Globus pallidus (tissue), 1 donor: ENCODE measurements around the gene TIMMDC1.
A peak's percentile ranks its signal among the peaks of the same experiment; 100 is the strongest.
"Not testable (repeated sequence)": the region's sequence is repeated elsewhere in the genome, so short reads cannot be mapped to it uniquely, and the experiment has no call there.

ENCODE experiments used
- DNase-seq: peaks from one replicate; pipeline ENCODE4 v3.0.0-alpha.2; 2015; ENCODE audit warnings: low spot score

The TIMMDC1 gene

DNA sequence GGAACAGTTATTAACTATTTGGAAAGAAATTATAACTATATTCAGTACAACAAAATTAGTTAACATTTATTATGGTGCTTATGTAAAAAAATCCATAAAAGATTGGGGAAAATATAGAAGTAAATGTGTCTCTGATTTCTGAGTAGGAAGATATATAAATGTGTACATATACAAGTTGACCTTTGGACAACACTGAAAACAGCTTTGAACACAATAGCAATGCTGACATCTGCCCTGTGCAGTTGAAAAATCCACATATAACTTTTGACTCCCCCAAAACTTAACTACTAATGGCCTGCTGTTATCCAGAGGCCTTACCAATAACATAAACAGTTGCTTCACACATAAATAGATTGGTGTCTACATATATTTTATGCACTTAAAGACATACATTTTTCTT, 12.3 kb downstream of the TIMMDC1 start:
- no peak for DNase-seq

- no peak for DNase-seq
Measured at GRCh38 chr3:119514637-119515036, 16.3 kb downstream of the TIMMDC1 start.

DNA sequence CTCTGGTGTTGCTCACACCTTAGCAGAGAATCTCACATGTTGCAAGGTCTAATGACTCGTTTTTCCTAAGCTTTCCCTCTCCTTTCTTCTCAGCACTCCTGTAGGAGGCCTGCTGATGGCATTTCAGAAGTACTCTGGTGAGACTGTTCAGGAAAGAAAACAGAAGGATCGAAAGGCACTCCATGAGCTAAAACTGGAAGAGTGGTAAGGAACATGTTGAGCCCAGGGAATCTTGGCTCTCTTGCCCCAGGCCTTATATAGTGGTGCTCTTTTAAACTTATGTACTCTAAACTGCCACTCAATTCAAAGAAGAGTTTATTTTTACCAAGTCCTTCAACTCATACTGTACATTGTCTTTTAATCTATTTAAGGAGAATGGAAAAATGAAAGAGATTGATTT, 18.8 kb downstream of the TIMMDC1 start:
- DNase-seq: no peak

DNA sequence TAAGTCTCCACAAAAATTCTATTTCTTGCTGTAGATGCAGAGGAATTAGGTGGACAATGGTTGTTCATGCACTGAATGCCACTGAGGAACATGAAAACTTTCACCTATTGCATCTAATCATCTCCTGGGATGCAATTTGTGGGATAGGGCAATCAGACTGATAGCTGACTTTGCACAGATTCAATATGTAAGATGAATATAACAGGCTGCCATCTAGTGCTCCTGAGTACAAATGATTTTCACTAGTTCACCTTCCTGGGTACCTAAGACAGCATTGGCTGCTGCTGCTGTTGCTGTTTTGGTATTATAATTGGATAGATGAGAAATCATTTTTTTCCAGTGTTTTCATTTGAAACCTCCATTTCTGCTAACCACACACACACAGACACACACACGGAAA, 19.7 kb downstream of the TIMMDC1 start:
- no peak for DNase-seq

GRCh38 chr3:119524931-119525662, 26.8 kb downstream of the TIMMDC1 start:
- DNase-seq: no peak

- no peak for DNase-seq
Measured at GRCh38 chr3:119527714-119528113, 29.4 kb downstream of the TIMMDC1 start.

GRCh38 chr3:119529883-119530282, 31.5 kb downstream of the TIMMDC1 start:
- no peak for DNase-seq

DNA sequence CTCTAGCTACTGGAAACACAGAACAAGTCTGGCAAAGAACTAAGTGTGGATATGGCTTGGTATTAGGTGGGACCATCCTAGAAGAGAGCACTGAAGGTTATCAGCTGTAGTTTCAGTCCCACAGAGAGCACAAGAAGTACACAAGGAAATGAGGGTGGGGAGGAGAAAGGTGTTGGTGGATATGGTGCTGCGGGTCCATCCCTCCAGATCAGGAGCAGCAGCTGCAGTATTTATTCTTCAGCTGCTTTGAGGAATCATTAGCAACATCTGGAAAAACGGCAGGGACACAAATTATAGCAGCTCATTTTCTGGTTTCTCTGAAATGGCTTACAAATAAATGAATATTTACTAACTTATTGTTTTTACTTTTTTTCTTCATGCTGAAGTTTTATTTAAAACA, 32.1 kb downstream of the TIMMDC1 start:
- no peak for DNase-seq

DNA sequence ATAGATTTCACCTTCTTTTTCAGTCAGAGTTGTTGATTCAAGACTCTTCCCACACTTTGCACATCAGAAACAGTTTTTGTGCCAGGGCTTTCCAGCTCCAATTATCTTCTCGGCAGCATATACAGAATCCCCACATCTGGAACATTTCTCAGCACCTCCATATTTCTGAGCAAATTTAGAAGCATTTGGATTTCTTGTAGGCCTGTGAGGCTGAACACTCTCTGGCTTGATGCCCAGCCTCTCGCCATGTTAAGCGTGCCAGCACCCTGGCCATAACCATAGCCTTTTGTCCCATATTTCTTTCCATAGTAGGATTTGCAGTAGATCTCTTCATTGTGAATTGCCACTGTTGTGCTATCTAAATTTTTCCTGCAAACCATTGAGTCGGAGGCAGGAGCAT, 32.8 kb downstream of the TIMMDC1 start:
- DNase-seq: no peak

DNA sequence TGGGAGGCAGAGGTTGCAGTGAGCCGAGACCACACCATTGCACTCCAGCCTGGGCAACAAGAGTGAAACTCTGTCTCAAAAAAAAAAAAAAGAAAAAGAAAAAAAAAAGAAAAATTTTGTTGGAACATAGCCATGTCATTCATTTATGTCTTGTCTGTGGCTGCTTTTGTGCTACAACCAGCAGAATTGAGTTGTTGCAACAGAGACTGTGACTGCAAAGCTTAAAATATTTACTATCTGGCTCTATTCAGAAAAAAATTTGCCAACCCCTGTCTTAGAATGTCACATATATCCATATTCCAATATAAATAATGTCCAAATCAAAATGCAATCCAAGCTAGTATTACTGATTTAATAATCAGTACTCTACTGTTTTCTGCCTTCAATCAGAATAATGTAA, 35.9 kb downstream of the TIMMDC1 start:
- no peak for DNase-seq

GRCh38 chr3:119536757-119537156, 38.4 kb downstream of the TIMMDC1 start:
- no peak for DNase-seq

DNA sequence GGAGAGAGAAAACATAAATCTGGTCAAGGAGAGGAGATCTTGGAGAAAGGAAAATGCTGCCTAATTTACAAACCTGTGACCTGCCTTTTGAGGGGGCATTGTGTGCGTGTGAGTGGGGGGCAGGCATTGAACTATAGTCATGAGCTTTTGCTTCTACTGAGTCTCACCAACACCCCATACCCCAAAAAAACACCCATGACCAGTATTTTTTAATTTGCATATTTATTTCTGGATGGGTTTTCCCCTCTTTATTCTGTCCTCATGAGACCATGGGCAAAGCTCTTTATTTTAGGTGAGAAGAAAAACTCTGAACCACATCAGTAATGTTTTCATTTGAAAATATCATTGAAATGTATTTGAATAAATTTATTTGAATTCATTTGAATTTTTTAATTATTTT, 40.4 kb downstream of the TIMMDC1 start:
- DNase-seq: no peak

- DNase-seq: no peak
Measured at GRCh38 chr3:119541547-119541946, 43.2 kb downstream of the TIMMDC1 start.

- no peak for DNase-seq
Measured at GRCh38 chr3:119542168-119542767, 43.9 kb downstream of the TIMMDC1 start.

DNA sequence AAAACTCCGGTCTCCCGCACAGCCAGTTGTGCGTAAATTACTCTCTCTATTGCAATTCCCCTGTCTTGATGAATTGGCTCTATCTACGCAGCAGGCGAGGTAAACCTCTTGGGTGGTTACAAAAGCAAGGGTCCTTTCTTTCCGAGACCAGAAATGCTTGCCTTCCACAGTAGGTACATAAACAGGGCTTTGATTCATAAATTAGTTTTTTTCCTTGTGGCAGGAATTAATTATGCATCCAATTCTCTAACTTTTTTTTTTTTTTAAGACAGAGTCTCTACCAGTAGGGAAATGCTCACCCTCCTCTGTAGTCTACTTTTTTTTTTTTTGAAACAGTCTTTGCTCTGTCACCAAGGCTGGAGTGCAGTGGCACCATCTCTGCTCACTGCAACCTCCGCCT, 44.8 kb downstream of the TIMMDC1 start:
- DNase-seq: no peak

- DNase-seq: no peak
Measured at GRCh38 chr3:119547227-119547626, 48.9 kb downstream of the TIMMDC1 start.

DNA sequence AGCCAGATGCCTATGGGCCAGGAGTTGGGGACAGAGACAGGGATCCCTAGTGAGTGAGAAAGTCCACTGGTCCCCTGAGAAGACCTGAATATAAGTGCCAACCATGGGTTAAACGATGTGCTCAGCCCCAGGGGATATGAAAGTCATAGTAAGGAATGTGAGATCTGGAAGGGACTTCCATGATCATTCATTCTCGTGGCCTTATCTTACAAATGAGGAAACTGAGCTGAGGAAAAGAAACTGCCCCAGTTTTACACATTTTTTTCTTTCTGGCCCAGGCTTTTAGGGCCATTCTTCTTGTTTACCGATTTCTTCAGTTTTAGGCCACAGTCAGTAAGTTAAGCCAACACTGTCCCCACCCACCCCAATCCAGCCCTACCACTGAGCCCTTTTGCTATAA, 50.0 kb downstream of the TIMMDC1 start:
- DNase-seq: no peak

- DNase-seq: no peak
Measured at GRCh38 chr3:119550192-119550910, 52.0 kb downstream of the TIMMDC1 start.

- DNase-seq: no peak
Measured at GRCh38 chr3:119551598-119551997, 53.3 kb downstream of the TIMMDC1 start.

- DNase-seq: not testable (repeated sequence)
Measured at GRCh38 chr3:119552928-119553327, 54.6 kb downstream of the TIMMDC1 start.

DNA sequence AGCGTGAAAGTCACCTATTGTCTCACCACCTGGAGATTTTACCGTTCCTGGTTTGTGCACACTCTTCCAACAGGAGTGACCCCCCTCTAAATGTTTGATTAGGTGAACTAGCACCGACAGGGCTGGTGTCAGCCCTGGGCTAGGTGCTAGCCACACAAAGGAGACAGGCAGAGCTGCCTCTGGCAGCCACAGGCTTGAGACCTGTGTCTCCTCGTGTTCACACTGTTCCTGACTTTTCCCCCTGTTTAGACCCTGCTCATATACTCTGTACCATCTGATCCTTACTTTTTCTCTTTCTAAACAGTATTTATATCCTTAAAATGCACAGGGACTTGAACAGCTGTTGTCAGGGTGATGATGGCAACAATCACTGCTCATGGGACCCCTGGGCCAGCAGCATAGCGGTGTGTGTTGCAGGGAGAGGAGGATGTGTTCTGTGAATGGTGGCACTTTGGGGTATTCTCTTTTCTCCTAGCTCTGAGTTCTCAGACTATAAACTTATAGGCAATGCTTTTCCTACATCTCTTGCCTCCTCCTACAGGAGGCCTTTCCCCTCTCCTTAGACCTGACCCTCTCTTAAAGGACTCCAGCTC, 55.6 kb downstream of the TIMMDC1 start:
- no peak for DNase-seq

DNA sequence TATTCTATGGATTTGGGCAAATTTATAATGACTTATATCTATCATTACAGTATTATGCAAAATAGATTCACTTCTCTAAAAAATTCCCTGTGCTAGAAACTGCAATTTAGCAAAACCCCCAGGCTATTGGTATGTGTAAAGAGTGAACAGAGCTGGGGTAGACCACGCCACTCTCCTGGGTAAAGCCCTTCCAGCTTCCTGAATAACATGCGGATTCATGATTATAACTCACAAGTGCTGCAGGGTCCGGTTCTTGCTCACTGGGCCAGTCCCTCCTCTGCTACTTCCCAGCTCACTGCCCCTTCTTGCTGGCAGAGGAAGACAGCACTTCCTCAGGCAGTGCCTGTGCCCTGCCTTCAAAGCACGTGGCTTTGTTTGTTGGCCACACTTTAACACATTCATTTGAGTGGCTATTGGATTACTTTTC, 57.0 kb downstream of the TIMMDC1 start:
- DNase-seq: peak; percentile 11

- DNase-seq: no peak
Measured at GRCh38 chr3:119555929-119556328, 57.6 kb downstream of the TIMMDC1 start.
